ENCODE data around the gene TMEM18. TPM values are rescaled to one million over a fixed set of nuclear protein-coding genes. Genes with fewer than 3 reads are reported as not detected.

The TMEM18 gene
- total and polyA plus RNA-seq, 8 donors = 16.9 to 64.6 (median 57.7) TPM

DNA sequence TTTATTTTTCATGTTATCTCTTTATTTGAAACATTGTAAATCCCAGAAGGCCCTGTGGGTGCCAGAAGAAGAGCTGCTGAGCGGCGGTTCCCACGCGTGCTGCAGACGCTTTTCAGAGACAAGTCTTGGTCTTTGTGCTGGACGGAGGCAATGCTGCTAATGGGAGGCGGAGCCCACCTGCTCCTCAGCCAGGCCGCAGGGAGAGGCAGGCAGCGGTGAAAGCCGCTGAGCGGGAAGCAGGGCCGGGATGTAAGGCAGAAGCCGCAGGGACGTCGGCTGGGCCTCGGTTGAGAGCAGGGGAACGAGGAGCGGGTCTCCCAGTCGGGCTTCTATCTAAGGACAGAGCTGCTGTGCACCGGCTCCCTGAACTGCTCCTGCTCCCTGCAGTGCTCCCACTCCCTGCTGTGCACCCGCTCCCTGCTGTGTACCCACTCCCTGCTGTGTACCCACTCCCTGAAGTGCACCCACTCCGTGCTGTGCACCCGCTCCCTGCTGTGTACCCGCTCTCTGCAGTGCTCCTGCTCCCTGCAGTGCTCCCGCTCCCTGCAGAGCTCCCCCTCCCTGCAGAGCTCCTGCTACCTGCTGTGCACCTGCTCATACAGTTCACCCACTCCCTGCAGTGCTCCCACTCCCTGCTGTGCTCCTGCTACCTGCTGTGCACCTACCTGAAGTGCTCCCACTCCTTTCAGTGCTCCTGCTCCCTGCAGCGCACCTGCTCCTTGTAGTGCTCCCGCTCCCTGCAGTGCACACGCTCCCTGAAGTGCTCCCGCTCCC, 16.4 kb downstream of the TMEM18 start:
- no peak for ATAC-seq

DNA sequence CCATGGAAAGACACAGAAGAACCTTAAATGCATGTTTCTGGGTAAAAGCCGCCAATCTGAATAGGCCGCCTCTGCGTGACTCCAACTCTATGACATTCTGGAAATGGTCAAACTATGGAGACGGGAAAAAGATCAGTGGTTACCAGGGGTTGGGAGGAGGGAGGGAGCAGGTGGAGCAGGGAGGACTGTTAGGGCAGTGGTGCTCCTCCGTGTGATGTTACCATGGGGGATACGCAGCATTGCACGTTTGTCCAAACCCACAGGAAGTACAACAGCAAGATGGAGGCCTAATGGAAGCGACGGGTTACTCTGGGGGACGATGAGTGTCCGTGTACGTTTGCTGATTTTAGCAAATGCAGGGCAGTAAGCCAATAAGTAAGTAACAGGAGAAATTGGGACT, 17.2 kb downstream of the TMEM18 start:
- no peak for ATAC-seq
- no peak for DNase-seq
- H3K27me3 ChIP-seq = peaks cover 4 to 32% of the 10 kb centered on the region in 2 donors
- H3K27ac ChIP-seq = no peak overlapping the region
- peaks cover 0 to 4% of the 10 kb centered on the region in 2 donors for H3K9me3 ChIP-seq
- intact Hi-C loops (cut with DNase I) = no loop called here
- H3K4me3 ChIP-seq = no peak overlapping the region
- TF ChIP-seq, protein P1, sequence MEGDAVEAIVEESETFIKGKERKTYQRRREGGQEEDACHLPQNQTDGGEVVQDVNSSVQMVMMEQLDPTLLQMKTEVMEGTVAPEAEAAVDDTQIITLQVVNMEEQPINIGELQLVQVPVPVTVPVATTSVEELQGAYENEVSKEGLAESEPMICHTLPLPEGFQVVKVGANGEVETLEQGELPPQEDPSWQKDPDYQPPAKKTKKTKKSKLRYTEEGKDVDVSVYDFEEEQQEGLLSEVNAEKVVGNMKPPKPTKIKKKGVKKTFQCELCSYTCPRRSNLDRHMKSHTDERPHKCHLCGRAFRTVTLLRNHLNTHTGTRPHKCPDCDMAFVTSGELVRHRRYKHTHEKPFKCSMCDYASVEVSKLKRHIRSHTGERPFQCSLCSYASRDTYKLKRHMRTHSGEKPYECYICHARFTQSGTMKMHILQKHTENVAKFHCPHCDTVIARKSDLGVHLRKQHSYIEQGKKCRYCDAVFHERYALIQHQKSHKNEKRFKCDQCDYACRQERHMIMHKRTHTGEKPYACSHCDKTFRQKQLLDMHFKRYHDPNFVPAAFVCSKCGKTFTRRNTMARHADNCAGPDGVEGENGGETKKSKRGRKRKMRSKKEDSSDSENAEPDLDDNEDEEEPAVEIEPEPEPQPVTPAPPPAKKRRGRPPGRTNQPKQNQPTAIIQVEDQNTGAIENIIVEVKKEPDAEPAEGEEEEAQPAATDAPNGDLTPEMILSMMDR (IDR thresholded peaks at IDR 0.05) = no peak
- H3K4me1 ChIP-seq = no peaks in the 10 kb centered on the region
- H3K36me3 ChIP-seq = peaks cover 0 to 17% of the 10 kb centered on the region in 2 donors

More for the DNA sequence above, 16.4 kb downstream of the TMEM18 start:
- intact Hi-C loops (cut with DNase I) = no loop called here
- Histone ChIP-seq H3K36me3 (peaks cover 0 to 18% of the 10 kb centered on the region in 2 donors), H3K4me1 (no peaks in the 10 kb centered on the region), H3K4me3 (no peak overlapping the region), H3K27ac (no peak overlapping the region), H3K9me3 (peaks cover 0 to 10% of the 10 kb centered on the region in 2 donors), H3K27me3 (peaks cover 4 to 32% of the 10 kb centered on the region in 2 donors)
- peak in 1 of 4 donors; percentile 78 for DNase-seq
- TF ChIP-seq, protein P1 (IDR thresholded peaks at IDR 0.05) = no peak

DNA sequence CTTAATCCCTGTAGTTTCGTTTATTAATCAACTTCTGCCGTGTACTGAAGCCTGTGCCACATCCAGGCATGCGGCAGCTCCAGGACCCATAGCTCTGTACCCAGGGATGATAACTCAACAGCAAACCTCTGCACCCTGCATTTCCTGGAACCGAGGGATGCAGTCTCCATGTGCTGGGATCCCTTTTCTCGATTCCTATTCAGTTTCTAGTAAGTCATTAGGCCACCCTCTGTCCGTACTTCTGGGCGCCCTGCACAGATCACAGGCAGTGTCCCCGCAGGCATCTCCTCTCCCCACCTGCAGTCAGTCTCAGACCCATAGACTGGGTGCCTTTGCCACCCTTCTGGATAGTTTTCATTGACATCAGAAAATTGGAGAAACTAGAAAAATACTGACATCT, 18.8 kb downstream of the TMEM18 start:
- Histone ChIP-seq H3K36me3 (peaks cover 0 to 6% of the 10 kb centered on the region in 2 donors), H3K27me3 (peaks cover 4 to 32% of the 10 kb centered on the region in 2 donors), H3K4me1 (no peaks in the 10 kb centered on the region), H3K9me3 (no peaks in the 10 kb centered on the region), H3K27ac (no peak overlapping the region), H3K4me3 (no peak overlapping the region)
- intact Hi-C loops (cut with DNase I) = no loop called here
- no peak for ATAC-seq
- peak in 1 of 4 donors; percentile 24 for DNase-seq
- TF ChIP-seq, protein P1 (IDR thresholded peaks at IDR 0.05) = no peak

DNA sequence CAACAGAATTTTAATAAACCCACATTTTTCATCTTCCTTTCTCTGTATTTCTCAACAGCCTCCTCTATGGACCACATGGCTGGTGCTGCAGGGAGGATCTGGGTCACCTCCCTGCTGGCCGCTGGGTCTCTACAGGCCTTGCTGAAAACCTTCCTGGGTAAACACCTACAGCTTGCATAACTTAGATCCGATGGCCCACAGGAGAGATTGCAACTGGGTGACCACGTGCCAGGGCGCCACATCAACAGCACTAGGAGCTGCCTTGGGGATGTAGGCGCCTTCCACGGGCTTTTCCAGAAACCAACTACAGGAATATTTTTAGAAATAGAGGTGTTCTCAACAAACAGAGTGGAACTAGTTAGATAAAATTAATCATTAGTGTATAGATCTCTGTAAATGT, 19.4 kb downstream of the TMEM18 start:
- ATAC-seq (no peak), DNase-seq (peak in 1 of 4 donors; percentile 29)
- Histone ChIP-seq H3K36me3 (no peaks in the 10 kb centered on the region), H3K4me1 (no peaks in the 10 kb centered on the region), H3K9me3 (no peaks in the 10 kb centered on the region), H3K27ac (no peak overlapping the region), H3K27me3 (peaks cover 4 to 32% of the 10 kb centered on the region in 2 donors), H3K4me3 (no peak overlapping the region)
- TF ChIP-seq, protein P1 (IDR thresholded peaks at IDR 0.05) = no peak
- intact Hi-C loops (cut with DNase I) = no loop called here

DNA sequence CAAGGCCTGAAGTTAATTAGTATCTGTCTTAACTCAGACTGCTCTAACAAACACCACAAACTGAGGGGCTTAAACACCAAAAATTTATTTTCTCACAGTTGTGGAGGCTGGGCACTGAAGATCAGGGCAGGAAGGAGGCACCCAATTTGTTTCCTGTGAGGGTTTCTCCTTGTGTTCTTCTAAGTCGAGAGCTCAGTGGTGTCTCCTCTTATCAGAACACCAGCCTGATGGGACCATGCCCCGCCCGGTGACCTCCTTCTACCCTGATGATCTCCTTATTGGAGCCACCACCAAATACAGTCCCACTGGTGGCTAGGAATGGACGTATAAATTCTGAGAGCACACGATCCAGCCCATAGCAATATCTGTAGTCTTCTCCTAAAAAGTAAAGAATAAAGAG, 20.5 kb downstream of the TMEM18 start:
- intact Hi-C loops (cut with DNase I) = no loop called here
- Histone ChIP-seq H3K36me3 (no peaks in the 10 kb centered on the region), H3K4me1 (no peaks in the 10 kb centered on the region), H3K27me3 (peaks cover 4 to 32% of the 10 kb centered on the region in 2 donors), H3K4me3 (no peak overlapping the region), H3K9me3 (no peaks in the 10 kb centered on the region), H3K27ac (no peak overlapping the region)
- TF ChIP-seq, protein P1 (IDR thresholded peaks at IDR 0.05) = no peak
- DNase-seq = peak in 1 of 4 donors; percentile 36
- ATAC-seq = no peak
